HepG2 (cell line): ENCODE measurements around the gene RAD9A. TPM values are rescaled to one million over a fixed set of nuclear protein-coding genes. Genes with fewer than 3 reads are reported as not detected.

ENCODE experiments used
- CC2D1A ChIP-seq: sonication (generic); formaldehyde crosslinking; IDR thresholded peaks from 2 replicates; pipeline ENCODE4 v1.8.1; 2023; ENCODE audit warnings: mild to moderate bottlenecking, missing genetic modification reagents
- CCDC6 ChIP-seq: sonication (generic); formaldehyde crosslinking; IDR thresholded peaks from 2 replicates; pipeline ENCODE4 v1.8.1; 2022; ENCODE audit warnings: mild to moderate bottlenecking, missing genetic modification reagents, moderate library complexity
- CEBPB ChIP-seq: IDR thresholded peaks from 2 replicates; pipeline ENCODE4 v1.6.1; 2011; ENCODE audit warnings: low read depth, low read length, improper control_type of control experiment, borderline replicate concordance
- DMTF1 ChIP-seq: sonication (generic); formaldehyde crosslinking; IDR thresholded peaks from 2 replicates; pipeline ENCODE4 v1.4.0; 2020; ENCODE audit warnings: mild to moderate bottlenecking, missing genetic modification reagents
- FOSL2 ChIP-seq: sonication (generic); formaldehyde crosslinking; IDR thresholded peaks from 2 replicates; pipeline ENCODE4 v1.4.0; 2020; ENCODE audit warnings: missing genetic modification reagents
- FOXK2 ChIP-seq: fragments of 450-650 bp; IDR thresholded peaks from 2 replicates; pipeline ENCODE4 v1.6.1; 2016
- GRHL1 ChIP-seq: sonication (generic); formaldehyde crosslinking; conservative IDR thresholded peaks from 2 replicates; pipeline ENCODE4 v1.8.0; 2022; ENCODE audit warnings: missing genetic modification reagents
- HMG20A ChIP-seq: IDR thresholded peaks from 2 replicates; pipeline ENCODE4 v1.6.1; 2016; ENCODE audit warnings: borderline replicate concordance
- HNRNPUL1 ChIP-seq: fragments of 200-400 bp; formaldehyde crosslinking; IDR thresholded peaks from 2 replicates; pipeline ENCODE4 v1.6.1; 2017; ENCODE audit warnings: low read depth, mild to moderate bottlenecking, low read length, moderate library complexity
- IKZF5 ChIP-seq: IDR thresholded peaks from 2 replicates; pipeline ENCODE4 v1.6.1; 2018; ENCODE audit warnings: missing genetic modification reagents, mild to moderate bottlenecking, missing compliant biosample characterization
- MXD1 ChIP-seq: sonication (generic); formaldehyde crosslinking; IDR thresholded peaks from 2 replicates; pipeline ENCODE4 v1.4.0; 2020; ENCODE audit warnings: mild to moderate bottlenecking, missing genetic modification reagents
- NCOA5 ChIP-seq: sonication (generic); formaldehyde crosslinking; IDR thresholded peaks from 2 replicates; pipeline ENCODE4 v1.4.0; 2020; ENCODE audit warnings: missing genetic modification reagents
- NFIB ChIP-seq: sonication (generic); formaldehyde crosslinking; IDR thresholded peaks from 2 replicates; pipeline ENCODE4 v1.9.0; 2021; ENCODE audit warnings: missing genetic modification reagents, mild to moderate bottlenecking, borderline replicate concordance
- PLSCR1 ChIP-seq: sonication (generic); formaldehyde crosslinking; IDR thresholded peaks from 2 replicates; pipeline ENCODE4 v1.5.0; 2020; ENCODE audit warnings: missing genetic modification reagents, mild to moderate bottlenecking, borderline replicate concordance
- PRPF4 ChIP-seq: fragments of 200-400 bp; formaldehyde crosslinking; IDR thresholded peaks from 2 replicates; pipeline ENCODE4 v1.6.1; 2016; ENCODE audit warnings: low read length, low read depth; ENCODE audit not compliant: poor library complexity, severe bottlenecking
- RFX3 ChIP-seq: IDR thresholded peaks from 2 replicates; pipeline ENCODE4 v1.6.1; 2016; ENCODE audit warnings: missing biosample characterization, missing genetic modification reagents
- TMF1 ChIP-seq: sonication (generic); formaldehyde crosslinking; IDR thresholded peaks from 2 replicates; pipeline ENCODE4 v1.8.1; 2022; ENCODE audit warnings: low read depth, missing genetic modification reagents
- XBP1 ChIP-seq: sonication (generic); formaldehyde crosslinking; IDR thresholded peaks from 2 replicates; pipeline ENCODE4 v1.5.0; 2020; ENCODE audit warnings: missing genetic modification reagents
- ZFP90 ChIP-seq: sonication (generic); formaldehyde crosslinking; IDR thresholded peaks from 2 replicates; pipeline ENCODE4 v1.8.0; 2022; ENCODE audit warnings: missing genetic modification reagents, mild to moderate bottlenecking, inconsistent platforms, borderline replicate concordance
- ZNF605 ChIP-seq: sonication (generic); formaldehyde crosslinking; IDR thresholded peaks from 2 replicates; pipeline ENCODE4 v1.8.0; 2022; ENCODE audit warnings: mild to moderate bottlenecking, missing genetic modification reagents
- ZNF614 ChIP-seq: IDR thresholded peaks from 2 replicates; pipeline ENCODE4 v1.6.1; 2018; ENCODE audit warnings: missing biosample characterization, missing genetic modification reagents, inconsistent platforms, borderline replicate concordance
- ZNF709 ChIP-seq: sonication (generic); formaldehyde crosslinking; IDR thresholded peaks from 2 replicates; pipeline ENCODE4 v1.5.0; 2020; ENCODE audit warnings: mild to moderate bottlenecking, missing genetic modification reagents
- polyA plus RNA-seq, 8 experiments: library from polyadenylated mRNA; depleted of rRNA in 3 of 8; stranded (reverse) in 7 of 8; unstranded in 1 of 8; fragments of >200 nt; fragmentation: Illumina TruSeq in 4 of 8; extraction: Trizol in 4 of 8; gene quantifications; 2 replicates each; pipeline versions ENCODE4 v1.2.1 to v1.2.3, GENCODE V29; 2011 to 2016; ENCODE audit warnings: low read depth in 4 of 8, missing spikeins in 1 of 8, mixed read lengths in 1 of 8; ENCODE audit not compliant: insufficient read depth in 1 of 8
- total RNA-seq, 5 experiments: library from RNA; depleted of rRNA; stranded (reverse); fragments of >200 nt; fragmentation: Illumina TruSeq; extraction: Trizol; gene quantifications; 2 replicates each; pipeline ENCODE4 v1.2.3, GENCODE V29; 2016; ENCODE audit warnings: low read depth in 1 of 5
- TF ChIP-seq, protein P1 (sequence below): sonication (generic); formaldehyde crosslinking; IDR thresholded peaks from 2 replicates; pipeline ENCODE4 v1.4.0; 2020; ENCODE audit warnings: missing genetic modification reagents

RAD9A gene
- total and polyA plus RNA-seq, 2 of the 13 experiments (the other 11 are each of a cell fraction or from before 2014, with no cell fraction given) = 10.1 to 15.7 TPM

- TF ChIP-seq, protein P1, sequence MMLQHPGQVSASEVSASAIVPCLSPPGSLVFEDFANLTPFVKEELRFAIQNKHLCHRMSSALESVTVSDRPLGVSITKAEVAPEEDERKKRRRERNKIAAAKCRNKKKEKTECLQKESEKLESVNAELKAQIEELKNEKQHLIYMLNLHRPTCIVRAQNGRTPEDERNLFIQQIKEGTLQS = peak; percentile 20; the same call in 1 of the 2 replicates
- TF ChIP-seq MXD1 (peak; percentile 98), GRHL1 (no peak), PRPF4 (no peak), NCOA5 (CRISPR knock-in tag) (no peak), PLSCR1 (CRISPR knock-in tag) (no peak), DMTF1 (CRISPR knock-in tag) (no peak), ZNF709 (CRISPR knock-in tag) (peak; percentile 86; the same call in 1 of the 2 replicates), XBP1 (CRISPR knock-in tag) (no peak), TMF1 (CRISPR knock-in tag) (peak; percentile 93; the same call in 1 of the 2 replicates), HNRNPUL1 (no peak), CCDC6 (CRISPR knock-in tag) (peak; percentile 91; the same call in 1 of the 2 replicates), RFX3 (CRISPR knock-in tag) (no peak), NFIB (CRISPR knock-in tag) (no peak), IKZF5 (CRISPR knock-in tag) (peak; percentile 73), FOSL2 (peak; percentile 41; the same call in 1 of the 2 replicates), ZNF614 (CRISPR knock-in tag) (peak; percentile 40; the same call in 1 of the 2 replicates), HMG20A (CRISPR knock-in tag) (no peak), ZNF605 (CRISPR knock-in tag) (peak; percentile 84), CEBPB (no peak), CC2D1A (0 out of 2 replicates have a peak, but pooled peaks have one; percentile 47), ZFP90 (CRISPR knock-in tag) (no peak; the same call in 1 of the 2 replicates), FOXK2 (0 out of 2 replicates have a peak, but pooled peaks have one; percentile 22)
These were observed at the start of gene RAD9A (continued) for GRCh38 chr11:67391304-67392182.
